Lower leg skin (tissue), 3 donors: ENCODE results near the gene GPRIN1.

Experiments
- POLR2A ChIP-seq, 2 donors: fragments of 450-650 bp; IDR thresholded peaks; one replicate each; pipeline ENCODE4 v1.6.1; 2016 to 2017; ENCODE audit warnings: antibody characterized with exemption in 2 of 2, mild to moderate bottlenecking in 1 of 2, moderate library complexity in 1 of 2
- TF ChIP-seq, protein P1 (sequence below), 3 donors: fragments of 450-650 bp; IDR thresholded peaks; one replicate each; pipeline ENCODE4 v1.5.1; 2016; ENCODE audit warnings: antibody characterized with exemption in 3 of 3, mild to moderate bottlenecking in 3 of 3, moderate library complexity in 2 of 3

DNA sequence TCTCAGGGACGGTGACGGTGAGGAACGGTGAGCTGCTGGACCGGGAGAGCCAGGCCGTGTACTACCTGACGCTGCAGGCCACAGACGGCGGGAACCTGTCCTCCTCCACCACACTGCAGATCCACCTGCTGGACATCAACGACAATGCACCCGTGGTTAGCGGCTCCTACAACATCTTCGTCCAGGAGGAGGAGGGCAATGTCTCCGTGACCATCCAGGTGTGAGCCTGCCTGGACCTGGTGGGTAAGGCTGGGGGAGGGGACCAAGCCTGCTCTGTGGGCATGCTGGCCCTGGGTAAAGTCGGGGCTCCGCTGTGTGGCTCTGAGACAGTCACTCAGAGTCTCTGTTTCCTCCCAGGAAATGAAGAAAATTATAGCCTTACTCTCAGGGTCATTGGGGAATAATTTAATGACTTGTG lies 31.6 kb downstream of the GPRIN1 start:
- TF ChIP-seq, protein P1, sequence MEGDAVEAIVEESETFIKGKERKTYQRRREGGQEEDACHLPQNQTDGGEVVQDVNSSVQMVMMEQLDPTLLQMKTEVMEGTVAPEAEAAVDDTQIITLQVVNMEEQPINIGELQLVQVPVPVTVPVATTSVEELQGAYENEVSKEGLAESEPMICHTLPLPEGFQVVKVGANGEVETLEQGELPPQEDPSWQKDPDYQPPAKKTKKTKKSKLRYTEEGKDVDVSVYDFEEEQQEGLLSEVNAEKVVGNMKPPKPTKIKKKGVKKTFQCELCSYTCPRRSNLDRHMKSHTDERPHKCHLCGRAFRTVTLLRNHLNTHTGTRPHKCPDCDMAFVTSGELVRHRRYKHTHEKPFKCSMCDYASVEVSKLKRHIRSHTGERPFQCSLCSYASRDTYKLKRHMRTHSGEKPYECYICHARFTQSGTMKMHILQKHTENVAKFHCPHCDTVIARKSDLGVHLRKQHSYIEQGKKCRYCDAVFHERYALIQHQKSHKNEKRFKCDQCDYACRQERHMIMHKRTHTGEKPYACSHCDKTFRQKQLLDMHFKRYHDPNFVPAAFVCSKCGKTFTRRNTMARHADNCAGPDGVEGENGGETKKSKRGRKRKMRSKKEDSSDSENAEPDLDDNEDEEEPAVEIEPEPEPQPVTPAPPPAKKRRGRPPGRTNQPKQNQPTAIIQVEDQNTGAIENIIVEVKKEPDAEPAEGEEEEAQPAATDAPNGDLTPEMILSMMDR (IDR thresholded peaks at IDR 0.05): no peak
- no peak for TF ChIP-seq POLR2A (IDR thresholded peaks at IDR 0.05)
